HCT116 (cell line): ENCODE results near the gene WBP2NL. TPM values are rescaled to one million over a fixed set of nuclear protein-coding genes. Genes with fewer than 3 reads are reported as not detected.

Source experiments
- ATAC-seq: fragments of 200-7000 bp; cut with Tn5 transposase; 2 replicates; pipeline ENCODE4 v1.9.1; 2020; ENCODE audit warnings: mild to moderate bottlenecking, moderate library complexity
- BruUV-seq: library from RNA; stranded (reverse); fragments of 400-500 nt; replicated peaks from 2 replicates; lab custom pipeline; 2021; lab: Mats Ljungman, UMichigan
- CTCF ChIA-PET: fragments of 300-600 bp; sonication (Branson Sonifier 250); formaldehyde crosslinking; loops from one replicate; lab custom pipeline; 2021; ENCODE audit warnings: antibody characterized with exemption; lab: Charles Lee
- POLR2A ChIA-PET: fragments of 300-600, 350-600 bp; sonication (Branson Sonifier 250); formaldehyde crosslinking; loops from one replicate; lab custom pipeline; 2021; ENCODE audit warnings: antibody characterized with exemption; lab: Charles Lee
- RAD21 ChIA-PET, 2 experiments: fragments of 300-600 bp; sonication (Branson Sonifier 250); formaldehyde crosslinking; loops; one replicate each; lab custom pipeline; 2023; ENCODE audit warnings: low total read pairs in 2 of 2; ENCODE audit not compliant: uncharacterized antibody in 2 of 2, unreplicated experiment in 2 of 2, low non-redundant PET in 1 of 2; lab: Charles Lee
- DNase-seq: peaks from one replicate; pipeline ENCODE4 v3.0.0-alpha.2; 2010; ENCODE audit warnings: low read depth, low spot score
- H2AFZ ChIP-seq: fragments of 200-600 bp; shearing (Covaris generic), sonication (generic); 2 replicates; pipeline ENCODE4 v1.6.1; 2017; ENCODE audit warnings: low read depth, mixed run types, mixed read lengths, antibody characterized with exemption, low read length; ENCODE audit not compliant: poor library complexity, severe bottlenecking
- H3K27ac ChIP-seq: 2 replicates; pipeline ENCODE4 v1.5.1; 2012; ENCODE audit warnings: low read depth, low read length
- H3K27me3 ChIP-seq: fragments of 200-600 bp; sonication (generic); 2 replicates; pipeline ENCODE4 v1.6.1; 2016; ENCODE audit warnings: mixed run types, low read length, mixed read lengths; ENCODE audit not compliant: insufficient read depth
- H3K36me3 ChIP-seq, 2 experiments: fragments of 200-500 bp in 1 of 2; fragments of 200-600 bp in 1 of 2; sonication (Bioruptor generic) in 1 of 2; sonication (generic) in 1 of 2; 2 replicates each; pipeline versions ENCODE4 v1.5.1 to v1.6.1; 2014 to 2016; ENCODE audit warnings: low read length in 2 of 2, inconsistent platforms in 1 of 2, mixed read lengths in 1 of 2, mixed run types in 1 of 2; ENCODE audit not compliant: insufficient read depth in 2 of 2, control insufficient read depth in 1 of 2
- H3K4me1 ChIP-seq, 2 experiments: fragments of 200-600 bp in 1 of 2; sonication (generic) in 1 of 2; 2 replicates each; pipeline versions ENCODE4 v1.5.1 to v1.6.1; 2012 to 2017; ENCODE audit warnings: low read length in 2 of 2, inconsistent platforms in 1 of 2, mild to moderate bottlenecking in 1 of 2, mixed read lengths in 1 of 2, mixed run types in 1 of 2, moderate library complexity in 1 of 2; ENCODE audit not compliant: insufficient read depth in 2 of 2, control insufficient read depth in 1 of 2
- H3K4me2 ChIP-seq: fragments of 200-600 bp; sonication (generic); 2 replicates; pipeline ENCODE4 v1.6.1; 2017; ENCODE audit warnings: mixed run types, low read length, mixed read lengths
- H3K4me3 ChIP-seq, 2 experiments: fragments of 200-600 bp in 1 of 2; sonication (generic) in 1 of 2; replicated peaks in 1 of 2; 2 replicates each; pipeline ENCODE4 v1.5.1; 2011 to 2016; ENCODE audit warnings: low read length in 2 of 2, control low read depth in 1 of 2, low read depth in 1 of 2, mild to moderate bottlenecking in 1 of 2, mixed read lengths in 1 of 2, mixed run types in 1 of 2
- H3K79me2 ChIP-seq: fragments of 200-600 bp; sonication (generic); 2 replicates; pipeline ENCODE4 v1.6.1; 2017; ENCODE audit warnings: mild to moderate bottlenecking, mixed run types, low read length, moderate library complexity, mixed read lengths; ENCODE audit not compliant: insufficient read depth
- H3K9ac ChIP-seq: fragments of 200-600 bp; sonication (generic); 2 replicates; pipeline ENCODE4 v1.6.1; 2016; ENCODE audit warnings: low read length, mixed read lengths
- H3K9me2 ChIP-seq: fragments of 200-600 bp; sonication (generic), shearing (Covaris generic); 2 replicates; pipeline ENCODE4 v1.6.1; 2017; ENCODE audit warnings: mixed run types, mild to moderate bottlenecking, moderate library complexity; ENCODE audit not compliant: insufficient read depth
- H3K9me3 ChIP-seq, 2 experiments: fragments of 200-500 bp in 1 of 2; fragments of 200-600 bp in 1 of 2; sonication (Bioruptor generic) in 1 of 2; sonication (generic) in 1 of 2; 2 replicates each; pipeline ENCODE4 v1.6.1; 2014 to 2017; ENCODE audit warnings: low read length in 2 of 2, mixed read lengths in 2 of 2, inconsistent platforms in 1 of 2, low read depth in 1 of 2, mild to moderate bottlenecking in 1 of 2, mixed run types in 1 of 2, moderate library complexity in 1 of 2; ENCODE audit not compliant: control insufficient read depth in 1 of 2, insufficient read depth in 1 of 2
- H4K20me1 ChIP-seq: fragments of 200-600 bp; sonication (generic), shearing (Covaris generic); 2 replicates; pipeline ENCODE4 v1.6.1; 2017; ENCODE audit warnings: mixed run types, mild to moderate bottlenecking, moderate library complexity; ENCODE audit not compliant: insufficient read depth
- CBX3 ChIP-seq: IDR thresholded peaks from 2 replicates; pipeline ENCODE4 v1.6.1; 2012; ENCODE audit warnings: low read depth
- EZH2 ChIP-seq: fragments of 200-600 bp; sonication (generic); IDR thresholded peaks from 2 replicates; pipeline ENCODE4 v1.6.1; 2017; ENCODE audit warnings: antibody characterized with exemption, mixed run types
- EZH2phosphoT487 ChIP-seq: fragments of 200-600 bp; IDR thresholded peaks from 2 replicates; pipeline ENCODE4 v1.6.1; 2018; ENCODE audit warnings: antibody characterized with exemption, borderline replicate concordance
- FOSL1 ChIP-seq: IDR thresholded peaks from 2 replicates; pipeline ENCODE4 v1.6.1; 2012; ENCODE audit warnings: low read depth
- JUND ChIP-seq: IDR thresholded peaks from 2 replicates; pipeline ENCODE4 v1.6.1; 2012
- POLR2AphosphoS5 ChIP-seq: IDR thresholded peaks from 2 replicates; pipeline ENCODE4 v1.6.1; 2011; ENCODE audit warnings: mild to moderate bottlenecking, low read depth, low read length, moderate library complexity
- SIN3A ChIP-seq: IDR thresholded peaks from 2 replicates; pipeline ENCODE4 v1.6.1; 2012; ENCODE audit warnings: low read depth
- SP1 ChIP-seq: IDR thresholded peaks from 2 replicates; pipeline ENCODE4 v1.6.1; 2012; ENCODE audit warnings: low read depth
- SRF ChIP-seq: IDR thresholded peaks from 2 replicates; pipeline ENCODE4 v1.6.1; 2012; ENCODE audit warnings: low read depth
- YY1 ChIP-seq: IDR thresholded peaks from 2 replicates; pipeline ENCODE4 v1.6.1; 2011; ENCODE audit warnings: low read length, low read depth, moderate library complexity, mild to moderate bottlenecking; ENCODE audit not compliant: insufficient replicate concordance; ENCODE audit errors: extremely low read depth
- ZFX ChIP-seq: fragments of 450-650 bp; IDR thresholded peaks from 2 replicates; pipeline ENCODE4 v1.6.1; 2017
- ZNF274 ChIP-seq: fragments of 200-500 bp; sonication (Bioruptor generic); IDR thresholded peaks from 2 replicates; pipeline ENCODE4 v1.6.1; 2014; ENCODE audit warnings: mild to moderate bottlenecking, low read depth, low read length, inconsistent platforms
- intact Hi-C: fragments of 100-400 bp; cut with micrococcal nuclease; formaldehyde crosslinking; loops from 2 replicates; pipeline ENCODE4 v1.10.0; 2022
- total RNA-seq: library from RNA; stranded (reverse); gene quantifications from one replicate; pipeline ENCODE4 v1.2.1, GENCODE V29; 2021; ENCODE audit not compliant: unreplicated experiment
- TF ChIP-seq, protein P1 (sequence below): IDR thresholded peaks from 2 replicates; pipeline ENCODE4 v1.6.1; 2011; ENCODE audit warnings: mild to moderate bottlenecking, low read length, moderate library complexity; ENCODE audit not compliant: insufficient replicate concordance; ENCODE audit errors: extremely low read depth
- TF ChIP-seq, protein P2 (sequence below): IDR thresholded peaks from 2 replicates; pipeline ENCODE4 v1.6.1; 2012
- TF ChIP-seq, protein P3 (sequence below): IDR thresholded peaks from 2 replicates; pipeline ENCODE4 v1.6.1; 2012; ENCODE audit warnings: low read depth
- TF ChIP-seq, protein P4 (sequence below): IDR thresholded peaks from 2 replicates; pipeline ENCODE4 v1.6.1; 2012
- TF ChIP-seq, protein P5 (sequence below), 3 experiments: fragments of 200-600 bp in 1 of 3; sonication (generic) in 1 of 3; IDR thresholded peaks in 2 of 3; conservative IDR thresholded peaks in 1 of 3; 2 replicates each; pipeline ENCODE4 v1.5.1; 2012 to 2017; ENCODE audit warnings: low read depth in 2 of 3, low read length in 2 of 3, antibody characterized with exemption in 1 of 3, borderline replicate concordance in 1 of 3, control low read depth in 1 of 3, mild to moderate bottlenecking in 1 of 3, mixed read lengths in 1 of 3, mixed run types in 1 of 3, moderate library complexity in 1 of 3; ENCODE audit not compliant: insufficient read depth in 1 of 3

The WBP2NL gene
- total RNA-seq, 1 experiment from 2014 or later: not detected

DNA sequence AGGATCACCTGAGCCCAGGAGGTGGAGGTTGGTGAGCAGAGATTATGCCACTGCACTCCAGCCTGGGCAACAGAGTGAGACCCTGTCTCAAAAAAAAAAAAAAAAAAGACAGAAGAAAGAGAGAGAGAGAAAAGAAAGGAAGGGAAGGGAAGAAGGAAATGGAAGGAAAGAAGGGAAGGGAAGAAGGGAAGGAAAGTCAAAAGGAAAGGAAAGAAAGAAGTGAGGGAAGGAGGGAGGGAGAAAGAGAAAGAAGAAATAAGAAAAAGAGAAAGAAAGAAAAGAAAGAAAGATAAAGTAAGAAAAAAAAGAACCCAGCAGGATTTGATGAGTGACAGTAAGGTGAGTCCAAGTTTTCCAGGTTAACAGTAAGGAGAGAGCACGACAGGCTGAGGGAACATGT is 19.6 kb downstream of the WBP2NL start:
- no peak overlapping the region for H3K9ac ChIP-seq
- H3K4me1 ChIP-seq: peaks cover 4 to 13% of the 10 kb centered on the region in 2 experiments; a peak in 3 of 4 replicates
- no peak overlapping the region for H2AFZ ChIP-seq
- intact Hi-C loops: no loop called here
- TF ChIP-seq, protein P1, sequence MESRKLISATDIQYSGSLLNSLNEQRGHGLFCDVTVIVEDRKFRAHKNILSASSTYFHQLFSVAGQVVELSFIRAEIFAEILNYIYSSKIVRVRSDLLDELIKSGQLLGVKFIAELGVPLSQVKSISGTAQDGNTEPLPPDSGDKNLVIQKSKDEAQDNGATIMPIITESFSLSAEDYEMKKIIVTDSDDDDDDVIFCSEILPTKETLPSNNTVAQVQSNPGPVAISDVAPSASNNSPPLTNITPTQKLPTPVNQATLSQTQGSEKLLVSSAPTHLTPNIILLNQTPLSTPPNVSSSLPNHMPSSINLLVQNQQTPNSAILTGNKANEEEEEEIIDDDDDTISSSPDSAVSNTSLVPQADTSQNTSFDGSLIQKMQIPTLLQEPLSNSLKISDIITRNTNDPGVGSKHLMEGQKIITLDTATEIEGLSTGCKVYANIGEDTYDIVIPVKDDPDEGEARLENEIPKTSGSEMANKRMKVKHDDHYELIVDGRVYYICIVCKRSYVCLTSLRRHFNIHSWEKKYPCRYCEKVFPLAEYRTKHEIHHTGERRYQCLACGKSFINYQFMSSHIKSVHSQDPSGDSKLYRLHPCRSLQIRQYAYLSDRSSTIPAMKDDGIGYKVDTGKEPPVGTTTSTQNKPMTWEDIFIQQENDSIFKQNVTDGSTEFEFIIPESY: no peak
- TF ChIP-seq POLR2AphosphoS5 (no peak), SP1 (no peak), YY1 (no peak), EZH2 (no peak), SIN3A (no peak), EZH2phosphoT487 (no peak), ZFX (no peak), CBX3 (no peak), JUND (no peak), ZNF274 (no peak), SRF (no peak), FOSL1 (no peak)
- TF ChIP-seq, protein P2, sequence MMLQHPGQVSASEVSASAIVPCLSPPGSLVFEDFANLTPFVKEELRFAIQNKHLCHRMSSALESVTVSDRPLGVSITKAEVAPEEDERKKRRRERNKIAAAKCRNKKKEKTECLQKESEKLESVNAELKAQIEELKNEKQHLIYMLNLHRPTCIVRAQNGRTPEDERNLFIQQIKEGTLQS: no peak
- TF ChIP-seq, protein P3, sequence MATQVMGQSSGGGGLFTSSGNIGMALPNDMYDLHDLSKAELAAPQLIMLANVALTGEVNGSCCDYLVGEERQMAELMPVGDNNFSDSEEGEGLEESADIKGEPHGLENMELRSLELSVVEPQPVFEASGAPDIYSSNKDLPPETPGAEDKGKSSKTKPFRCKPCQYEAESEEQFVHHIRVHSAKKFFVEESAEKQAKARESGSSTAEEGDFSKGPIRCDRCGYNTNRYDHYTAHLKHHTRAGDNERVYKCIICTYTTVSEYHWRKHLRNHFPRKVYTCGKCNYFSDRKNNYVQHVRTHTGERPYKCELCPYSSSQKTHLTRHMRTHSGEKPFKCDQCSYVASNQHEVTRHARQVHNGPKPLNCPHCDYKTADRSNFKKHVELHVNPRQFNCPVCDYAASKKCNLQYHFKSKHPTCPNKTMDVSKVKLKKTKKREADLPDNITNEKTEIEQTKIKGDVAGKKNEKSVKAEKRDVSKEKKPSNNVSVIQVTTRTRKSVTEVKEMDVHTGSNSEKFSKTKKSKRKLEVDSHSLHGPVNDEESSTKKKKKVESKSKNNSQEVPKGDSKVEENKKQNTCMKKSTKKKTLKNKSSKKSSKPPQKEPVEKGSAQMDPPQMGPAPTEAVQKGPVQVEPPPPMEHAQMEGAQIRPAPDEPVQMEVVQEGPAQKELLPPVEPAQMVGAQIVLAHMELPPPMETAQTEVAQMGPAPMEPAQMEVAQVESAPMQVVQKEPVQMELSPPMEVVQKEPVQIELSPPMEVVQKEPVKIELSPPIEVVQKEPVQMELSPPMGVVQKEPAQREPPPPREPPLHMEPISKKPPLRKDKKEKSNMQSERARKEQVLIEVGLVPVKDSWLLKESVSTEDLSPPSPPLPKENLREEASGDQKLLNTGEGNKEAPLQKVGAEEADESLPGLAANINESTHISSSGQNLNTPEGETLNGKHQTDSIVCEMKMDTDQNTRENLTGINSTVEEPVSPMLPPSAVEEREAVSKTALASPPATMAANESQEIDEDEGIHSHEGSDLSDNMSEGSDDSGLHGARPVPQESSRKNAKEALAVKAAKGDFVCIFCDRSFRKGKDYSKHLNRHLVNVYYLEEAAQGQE: no peak
- TF ChIP-seq, protein P4, sequence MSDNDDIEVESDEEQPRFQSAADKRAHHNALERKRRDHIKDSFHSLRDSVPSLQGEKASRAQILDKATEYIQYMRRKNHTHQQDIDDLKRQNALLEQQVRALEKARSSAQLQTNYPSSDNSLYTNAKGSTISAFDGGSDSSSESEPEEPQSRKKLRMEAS: no peak
- TF ChIP-seq, protein P5, sequence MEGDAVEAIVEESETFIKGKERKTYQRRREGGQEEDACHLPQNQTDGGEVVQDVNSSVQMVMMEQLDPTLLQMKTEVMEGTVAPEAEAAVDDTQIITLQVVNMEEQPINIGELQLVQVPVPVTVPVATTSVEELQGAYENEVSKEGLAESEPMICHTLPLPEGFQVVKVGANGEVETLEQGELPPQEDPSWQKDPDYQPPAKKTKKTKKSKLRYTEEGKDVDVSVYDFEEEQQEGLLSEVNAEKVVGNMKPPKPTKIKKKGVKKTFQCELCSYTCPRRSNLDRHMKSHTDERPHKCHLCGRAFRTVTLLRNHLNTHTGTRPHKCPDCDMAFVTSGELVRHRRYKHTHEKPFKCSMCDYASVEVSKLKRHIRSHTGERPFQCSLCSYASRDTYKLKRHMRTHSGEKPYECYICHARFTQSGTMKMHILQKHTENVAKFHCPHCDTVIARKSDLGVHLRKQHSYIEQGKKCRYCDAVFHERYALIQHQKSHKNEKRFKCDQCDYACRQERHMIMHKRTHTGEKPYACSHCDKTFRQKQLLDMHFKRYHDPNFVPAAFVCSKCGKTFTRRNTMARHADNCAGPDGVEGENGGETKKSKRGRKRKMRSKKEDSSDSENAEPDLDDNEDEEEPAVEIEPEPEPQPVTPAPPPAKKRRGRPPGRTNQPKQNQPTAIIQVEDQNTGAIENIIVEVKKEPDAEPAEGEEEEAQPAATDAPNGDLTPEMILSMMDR (IDR thresholded peaks at IDR 0.05 in 2 of 3, conservative IDR thresholded peaks at IDR 0.05 in 1 of 3; ENCODE audit: borderline replicate concordance in 1 of 3, insufficient read depth in 1 of 3, low read depth in 2 of 3, low read length in 2 of 3): no peak
- H3K9me3 ChIP-seq: no peaks in the 10 kb centered on the region
- DNase-seq: no peak
- no peak for ATAC-seq
- H3K27me3 ChIP-seq: no peaks in the 10 kb centered on the region
- no peaks in the 10 kb centered on the region for H3K79me2 ChIP-seq
- no peaks in the 10 kb centered on the region for H4K20me1 ChIP-seq
- no peak overlapping the region for H3K27ac ChIP-seq
- H3K4me3 ChIP-seq: no peak overlapping the region
- POLR2A ChIA-PET: no interaction called here
- H3K4me2 ChIP-seq: no peak overlapping the region
- RAD21 ChIA-PET: no interaction called here
- BruUV-seq: no TSS peak
- H3K9me2 ChIP-seq: no peaks in the 10 kb centered on the region
- H3K36me3 ChIP-seq: no peaks in the 10 kb centered on the region
- CTCF ChIA-PET: no interaction called here
